Uterus (tissue), 4 donors: Measurements from ENCODE around the gene CRADD. TPM values are rescaled to one million over a fixed set of nuclear protein-coding genes. Genes with fewer than 3 reads are reported as not detected.
A peak's percentile ranks its signal among the peaks of the same experiment; 100 is the strongest.

Source experiments
- DNase-seq, 2 donors: peaks; one replicate each; pipeline ENCODE4 v3.0.0-alpha.2; 2019 to 2020
- H3K27ac ChIP-seq, 2 donors: fragments of 200-600 bp; sonication (generic); 1 replicate in 1 of 2; 2 replicates in 1 of 2; pipeline ENCODE4 v1.5.1; 2016 to 2018
- H3K27me3 ChIP-seq, 2 donors: fragments of 200-600 bp; sonication (generic); one replicate each; pipeline ENCODE4 v1.5.1; 2018 to 2019; ENCODE audit warnings: control low read depth in 1 of 2
- H3K36me3 ChIP-seq, 2 donors: fragments of 200-600 bp; sonication (generic); one replicate each; pipeline ENCODE4 v1.5.1; 2019; ENCODE audit warnings: control low read depth in 1 of 2
- H3K4me1 ChIP-seq, 2 donors: fragments of 200-600 bp; sonication (generic); one replicate each; pipeline ENCODE4 v1.5.1; 2018 to 2019; ENCODE audit warnings: control low read depth in 1 of 2
- H3K4me3 ChIP-seq, 2 donors: fragments of 200-600 bp; sonication (generic); 1 replicate in 1 of 2; 2 replicates in 1 of 2; pipeline ENCODE4 v1.5.1; 2018 to 2019; ENCODE audit warnings: mild to moderate bottlenecking in 1 of 2
- H3K9me3 ChIP-seq, 2 donors: fragments of 200-600 bp; sonication (generic); one replicate each; pipeline ENCODE4 v1.5.1; 2019; ENCODE audit warnings: control low read depth in 1 of 2
- CTCF ChIP-seq, 4 experiments: fragments of 200-600 bp in 2 of 4; fragments of 450-650 bp in 2 of 4; sonication (generic) in 2 of 4; IDR thresholded peaks; one replicate each; pipeline ENCODE4 v1.5.1; 2016 to 2019; ENCODE audit warnings: antibody characterized with exemption in 4 of 4, mild to moderate bottlenecking in 2 of 4, moderate library complexity in 1 of 4
- POLR2A ChIP-seq, 2 donors: fragments of 450-650 bp; IDR thresholded peaks; one replicate each; pipeline ENCODE4 v1.6.1; 2016; ENCODE audit warnings: antibody characterized with exemption in 2 of 2, mild to moderate bottlenecking in 1 of 2, moderate library complexity in 1 of 2
- intact Hi-C: fragments of 100-400 bp; cut with DNase I; formaldehyde crosslinking; loops from one replicate; pipeline ENCODE4 v1.15.1; 2023; ENCODE audit warnings: low total_unique reads
- total RNA-seq, 4 donors: library from RNA; depleted of rRNA in 3 of 4; stranded (reverse); fragments of >200 nt in 3 of 4; gene quantifications; one replicate each; pipeline versions ENCODE4 v1.1.0 to v1.2.4, GENCODE V29; 2014 to 2023
- donor health status: DM: yes; HTN: yes; CAD: no.

CRADD gene
- total RNA-seq, 4 donors from 2014 or later = 26.4 to 105 (median 49.2) TPM

- no peak for DNase-seq
- peak overlapping the region; percentile 63 to 66 for H3K27ac ChIP-seq
- H3K4me1 ChIP-seq = no peaks in the 10 kb centered on the region
- no peaks in the 10 kb centered on the region for H3K36me3 ChIP-seq
- no peaks in the 10 kb centered on the region for H3K27me3 ChIP-seq
- intact Hi-C loops = no loop called here
- H3K9me3 ChIP-seq = no peaks in the 10 kb centered on the region
- TF ChIP-seq POLR2A (IDR thresholded peaks at IDR 0.05) (no peak), CTCF (IDR thresholded peaks at IDR 0.05) (no peak)
- H3K4me3 ChIP-seq = no peak overlapping the region
These were observed 90.3 kb downstream of the CRADD start for GRCh38 chr12:93767524-93767863.

GRCh38 chr12:93772003-93772700 lies 95.0 kb downstream of the CRADD start:
- no peaks in the 10 kb centered on the region for H3K36me3 ChIP-seq
- H3K4me1 ChIP-seq = peaks cover 0 to 8% of the 10 kb centered on the region in 2 donors
- intact Hi-C loops = loop anchor here (10.0 kb wide), 1 partner anchor 333 kb away; no protein-coding TSS in a partner anchor
- TF ChIP-seq POLR2A (IDR thresholded peaks at IDR 0.05) (no peak), CTCF (IDR thresholded peaks at IDR 0.05) (no peak)
- H3K9me3 ChIP-seq = no peaks in the 10 kb centered on the region
- DNase-seq = no peak
- no peaks in the 10 kb centered on the region for H3K27me3 ChIP-seq
- no peak overlapping the region for H3K4me3 ChIP-seq
- H3K27ac ChIP-seq = no peak overlapping the region

- Histone ChIP-seq H3K36me3 (no peaks in the 10 kb centered on the region), H3K4me3 (no peak overlapping the region), H3K27me3 (no peaks in the 10 kb centered on the region), H3K4me1 (peaks cover 0 to 12% of the 10 kb centered on the region in 2 donors), H3K9me3 (no peaks in the 10 kb centered on the region), H3K27ac (no peak overlapping the region)
- no peak for DNase-seq
- TF ChIP-seq POLR2A (IDR thresholded peaks at IDR 0.05) (no peak), CTCF (IDR thresholded peaks at IDR 0.05) (no peak)
- intact Hi-C loops = loop anchor here (10.0 kb wide), 1 partner anchor 332 kb away; no protein-coding TSS in a partner anchor
These were observed 96.1 kb downstream of the CRADD start for GRCh38 chr12:93773122-93773871.

- peaks cover 0 to 18% of the 10 kb centered on the region in 2 donors for H3K4me1 ChIP-seq
- peak overlapping the region; percentile 89 to 92 for H3K27ac ChIP-seq
- intact Hi-C loops = loop anchor here (10.0 kb wide), 1 partner anchor 328 kb away; no protein-coding TSS in a partner anchor
- no peak overlapping the region for H3K4me3 ChIP-seq
- no peaks in the 10 kb centered on the region for H3K9me3 ChIP-seq
- no peaks in the 10 kb centered on the region for H3K36me3 ChIP-seq
- DNase-seq = no peak
- H3K27me3 ChIP-seq = no peaks in the 10 kb centered on the region
- TF ChIP-seq POLR2A (IDR thresholded peaks at IDR 0.05) (no peak), CTCF (IDR thresholded peaks at IDR 0.05) (no peak)
These were observed 99.4 kb downstream of the CRADD start for GRCh38 chr12:93776581-93777018.

GRCh38 chr12:93777254-93777653 lies 100.1 kb downstream of the CRADD start:
- DNase-seq = no peak
- no peaks in the 10 kb centered on the region for H3K27me3 ChIP-seq
- intact Hi-C loops = loop anchor here (10.0 kb wide), 1 partner anchor 328 kb away; no protein-coding TSS in a partner anchor
- TF ChIP-seq POLR2A (IDR thresholded peaks at IDR 0.05) = no peak
- TF ChIP-seq CTCF (IDR thresholded peaks at IDR 0.05) = no peak
- peaks cover 0 to 18% of the 10 kb centered on the region in 2 donors for H3K4me1 ChIP-seq
- no peaks in the 10 kb centered on the region for H3K9me3 ChIP-seq
- peak overlapping the region; percentile 89 to 92 for H3K27ac ChIP-seq
- H3K36me3 ChIP-seq = no peaks in the 10 kb centered on the region
- no peak overlapping the region for H3K4me3 ChIP-seq
